Cardiac muscle cell (in vitro differentiated cells and primary cell): ENCODE measurements around the gene TRAFD1. TPM values are rescaled to one million over a fixed set of nuclear protein-coding genes. Genes with fewer than 3 reads are reported as not detected.

Experiments used
- DNase-seq, 2 donors: peaks; one replicate each; pipeline versions ENCODE4 v3.0.0 to v3.0.0-alpha.2; 2010 to 2017; ENCODE audit warnings: low read depth in 1 of 2, low spot score in 1 of 2
- H3K27ac ChIP-seq: fragments of 200-600 bp; sonication (generic); 2 replicates; pipeline ENCODE4 v1.5.1; 2016
- H3K27me3 ChIP-seq: fragments of 200-600 bp; sonication (generic); 2 replicates; pipeline ENCODE4 v1.6.0; 2016; ENCODE audit warnings: control low read depth
- H3K36me3 ChIP-seq: fragments of 200-600 bp; sonication (generic); 2 replicates; pipeline ENCODE4 v1.5.1; 2016; ENCODE audit warnings: control low read depth
- H3K4me1 ChIP-seq: fragments of 200-600 bp; sonication (generic); 2 replicates; pipeline ENCODE4 v1.8.1; 2017; ENCODE audit warnings: low read depth, mild to moderate bottlenecking, mixed run types
- H3K4me3 ChIP-seq: fragments of 200-600 bp; sonication (generic); 2 replicates; pipeline ENCODE4 v1.5.1; 2016; ENCODE audit warnings: mild to moderate bottlenecking
- H3K9me3 ChIP-seq: fragments of 200-600 bp; sonication (generic); 2 replicates; pipeline ENCODE4 v1.5.1; 2017; ENCODE audit warnings: low read depth, mild to moderate bottlenecking, control low read depth
- CTCF ChIP-seq: IDR thresholded peaks from 2 replicates; pipeline ENCODE4 v1.5.1; 2012; ENCODE audit warnings: low read depth, mild to moderate bottlenecking, low read length
- polyA plus RNA-seq: library from polyadenylated mRNA; unstranded; fragments of >200 nt; fragmentation: Nextera tagmentation; extraction: Ambion mirVana; gene quantifications from 2 replicates; pipeline ENCODE4 v1.2.1, GENCODE V29; 2016
- total RNA-seq: library from RNA; depleted of rRNA; stranded (reverse); fragments of >200 nt; gene quantifications from 2 replicates; pipeline ENCODE4 v1.2.3, GENCODE V29; 2016

Gene TRAFD1
- total and polyA plus RNA-seq, 2 experiments from 2014 or later = 41.3 to 60.6 TPM

- Histone ChIP-seq H3K9me3 (no peaks in the 10 kb centered on the region), H3K36me3 (peaks cover 36% of the 10 kb centered on the region), H3K27ac (no peak overlapping the region), H3K27me3 (no peaks in the 10 kb centered on the region), H3K4me3 (no peak overlapping the region), H3K4me1 (no peaks in the 10 kb centered on the region)
- TF ChIP-seq CTCF = no peak
- no peak for DNase-seq
Measured at GRCh38 chr12:112184056-112184887, 58.9 kb downstream of the TRAFD1 start.

- no peak for TF ChIP-seq CTCF
- H3K4me1 ChIP-seq = no peaks in the 10 kb centered on the region
- no peaks in the 10 kb centered on the region for H3K9me3 ChIP-seq
- no peak overlapping the region for H3K27ac ChIP-seq
- H3K4me3 ChIP-seq = no peak overlapping the region
- H3K27me3 ChIP-seq = no peaks in the 10 kb centered on the region
- DNase-seq = no peak
- H3K36me3 ChIP-seq = peaks cover 37% of the 10 kb centered on the region
Measured at GRCh38 chr12:112185093-112185923, 59.9 kb downstream of the TRAFD1 start.

- DNase-seq = no peak
- Histone ChIP-seq H3K27me3 (no peaks in the 10 kb centered on the region), H3K9me3 (no peaks in the 10 kb centered on the region), H3K36me3 (peaks cover 44% of the 10 kb centered on the region), H3K4me1 (no peaks in the 10 kb centered on the region), H3K4me3 (no peak overlapping the region), H3K27ac (no peak overlapping the region)
- no peak for TF ChIP-seq CTCF
Measured at GRCh38 chr12:112188130-112188830, 62.9 kb downstream of the TRAFD1 start.

- peaks cover 47% of the 10 kb centered on the region for H3K36me3 ChIP-seq
- no peak overlapping the region for H3K4me3 ChIP-seq
- no peak for DNase-seq
- H3K27ac ChIP-seq = no peak overlapping the region
- TF ChIP-seq CTCF = no peak
- H3K27me3 ChIP-seq = no peaks in the 10 kb centered on the region
- H3K9me3 ChIP-seq = no peaks in the 10 kb centered on the region
- no peaks in the 10 kb centered on the region for H3K4me1 ChIP-seq
Measured at GRCh38 chr12:112190231-112191025, 65.1 kb downstream of the TRAFD1 start.

- Histone ChIP-seq H3K9me3 (no peaks in the 10 kb centered on the region), H3K27ac (no peak overlapping the region), H3K27me3 (no peaks in the 10 kb centered on the region), H3K36me3 (peaks cover 52% of the 10 kb centered on the region), H3K4me3 (no peak overlapping the region), H3K4me1 (no peaks in the 10 kb centered on the region)
- no peak for TF ChIP-seq CTCF
- no peak for DNase-seq
Measured at GRCh38 chr12:112191201-112191600, 65.8 kb downstream of the TRAFD1 start.
